SH-SY5Y (cell line): Measurements from ENCODE around the gene AKIP1.

Experiments used
- GATA2 ChIP-seq: IDR thresholded peaks from 2 replicates; pipeline ENCODE4 v1.6.1; 2011; ENCODE audit warnings: mild to moderate bottlenecking, low read depth, low read length
- GATA3 ChIP-seq: IDR thresholded peaks from 2 replicates; pipeline ENCODE4 v1.6.1; 2011; ENCODE audit warnings: low read depth, mild to moderate bottlenecking, low read length, moderate library complexity

- TF ChIP-seq GATA3 = no peak
- TF ChIP-seq GATA2 = no peak
Observed at GRCh38 chr11:8959546-8960166, 48.7 kb downstream of the AKIP1 start.
